CD4-positive, alpha-beta T cell treated with Interleukin-4 for 4 hours (primary cell): ENCODE measurements around the gene FBXO40.
A peak's percentile ranks its signal among the peaks of the same experiment; 100 is the strongest.

Source experiments
- DNase-seq: peaks from one replicate; pipeline ENCODE4 v3.0.0-alpha.2; 2020

The FBXO40 gene

DNA sequence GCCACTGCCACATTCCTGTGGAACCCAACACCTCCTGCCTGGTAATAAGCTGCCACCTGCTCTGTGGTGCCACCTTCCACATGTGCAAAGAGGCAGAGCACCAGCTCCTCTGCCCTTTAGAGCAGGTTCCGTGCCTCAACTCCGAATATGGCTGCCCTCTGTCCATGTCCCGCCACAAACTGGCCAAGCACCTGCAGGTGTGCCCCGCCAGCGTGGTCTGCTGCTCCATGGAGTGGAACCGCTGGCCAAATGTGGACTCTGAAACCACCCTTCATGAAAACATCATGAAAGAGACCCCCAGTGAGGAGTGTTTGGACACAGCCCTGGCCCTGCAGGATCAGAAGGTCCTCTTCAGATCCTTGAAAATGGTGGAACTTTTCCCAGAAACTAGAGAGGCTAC is 28.3 kb downstream of the FBXO40 start:
- DNase-seq, result no peak

DNA sequence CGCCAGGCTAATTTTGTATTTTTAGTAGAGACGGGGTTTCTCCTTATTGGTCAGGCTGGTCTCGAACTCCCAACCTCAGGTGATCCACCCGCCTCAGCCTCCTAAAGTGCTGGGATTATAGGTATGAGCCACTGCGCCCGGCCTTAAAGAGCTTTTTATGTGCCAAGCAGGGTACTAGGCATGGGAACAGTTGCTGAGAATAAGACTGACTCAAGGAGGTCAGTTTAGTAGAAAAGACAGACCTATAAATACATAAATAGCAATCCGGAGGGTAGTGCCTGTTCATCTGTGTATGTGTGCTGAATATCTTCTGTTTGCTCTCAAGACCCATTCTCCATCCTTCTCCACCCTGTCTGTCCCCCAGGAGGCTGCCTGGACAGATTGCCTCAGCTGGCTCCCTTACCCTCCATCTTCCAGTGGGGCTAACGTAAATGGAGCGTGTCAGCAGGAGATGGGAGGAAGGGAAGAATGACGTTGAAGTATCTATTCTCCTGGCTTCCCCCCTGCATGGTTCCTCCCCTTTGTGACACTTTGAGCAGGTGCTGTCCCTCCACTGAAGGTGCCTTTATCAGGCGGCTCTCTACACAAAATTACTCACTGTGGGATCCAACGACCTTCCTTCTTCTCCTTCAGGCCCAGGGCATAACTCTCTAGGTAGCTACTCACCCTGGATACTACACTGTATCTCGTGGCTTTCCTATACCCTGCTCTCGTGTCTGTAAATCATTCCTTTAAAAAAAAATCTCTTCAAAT is 31.1 kb downstream of the FBXO40 start:
- no peak for DNase-seq

DNA sequence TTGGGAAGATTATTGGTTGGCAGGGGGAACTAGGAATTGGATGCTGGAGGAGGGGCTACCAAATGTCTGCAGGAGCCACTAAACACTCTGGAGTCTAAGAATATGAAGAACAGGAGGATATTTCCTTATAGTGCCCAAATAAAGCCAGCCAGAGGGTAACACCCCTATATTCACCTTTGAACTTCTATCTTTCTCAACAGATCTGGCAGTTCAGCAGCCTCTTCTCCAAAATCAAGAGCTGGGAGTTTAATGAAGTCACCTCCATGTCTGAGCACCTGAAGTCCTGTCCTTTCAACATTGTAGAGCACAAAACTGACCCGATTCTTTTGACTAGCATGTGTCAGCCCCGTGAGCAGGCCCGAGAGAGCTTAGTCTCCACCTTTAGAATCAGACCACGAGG is 33.3 kb downstream of the FBXO40 start:
- no peak for DNase-seq

DNA sequence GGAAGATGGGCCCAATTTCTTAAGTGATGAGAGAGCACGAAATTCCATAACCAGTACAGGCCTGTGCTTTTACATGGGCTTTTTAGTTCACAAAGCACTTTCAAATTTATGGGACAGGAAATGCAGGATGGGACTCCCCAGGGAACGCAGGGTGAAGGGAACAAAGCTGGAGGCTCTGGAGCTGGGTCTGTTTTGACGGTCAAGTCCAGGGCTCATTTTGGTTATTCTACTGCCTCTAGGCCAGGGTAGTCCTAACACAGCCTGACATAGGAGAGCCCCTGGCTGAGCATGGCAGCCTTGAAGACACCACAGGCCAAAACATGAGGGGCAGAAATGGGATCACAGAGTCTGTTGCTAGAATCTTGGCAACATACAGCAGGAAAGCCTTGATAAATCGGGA is 34.0 kb downstream of the FBXO40 start:
- no peak for DNase-seq

DNA sequence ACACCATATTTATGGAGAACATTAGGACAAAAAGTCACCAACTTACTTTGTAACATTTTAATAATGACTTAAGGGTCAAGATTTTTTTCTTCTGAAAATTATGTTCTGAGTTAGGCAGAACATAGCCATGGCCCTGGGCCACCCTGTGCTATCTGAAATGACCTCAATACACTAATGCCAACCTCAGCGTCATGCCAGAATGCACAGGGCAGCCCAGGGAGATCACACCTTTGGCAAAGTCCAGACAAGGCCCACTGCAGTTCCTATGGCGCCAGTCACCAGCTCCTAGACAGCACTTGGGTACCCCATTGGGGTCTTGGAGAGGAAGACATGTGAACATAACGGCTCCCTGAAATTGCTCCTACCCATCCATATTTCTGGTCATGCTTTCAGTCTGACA is 34.4 kb downstream of the FBXO40 start:
- no peak for DNase-seq

DNA sequence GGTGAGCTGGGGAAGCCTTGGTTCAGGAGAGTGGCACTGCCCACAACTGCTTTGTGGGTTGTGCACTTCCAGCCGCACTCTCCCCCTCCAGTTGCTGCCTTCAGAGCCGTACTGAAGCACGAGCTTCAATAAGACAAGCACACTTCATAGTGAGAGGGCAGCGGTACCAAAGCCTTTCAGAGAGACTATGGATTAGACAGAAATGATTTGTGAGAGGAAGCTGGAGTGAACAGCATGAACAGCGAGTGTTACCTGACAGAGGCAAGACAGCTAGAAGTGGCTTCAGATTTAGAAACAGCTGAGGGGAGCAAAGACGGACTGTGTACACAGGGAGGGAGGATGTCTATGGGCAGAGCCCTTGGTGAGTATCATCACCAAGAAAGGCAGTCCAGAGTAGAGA is 36.4 kb downstream of the FBXO40 start:
- no peak for DNase-seq

DNA sequence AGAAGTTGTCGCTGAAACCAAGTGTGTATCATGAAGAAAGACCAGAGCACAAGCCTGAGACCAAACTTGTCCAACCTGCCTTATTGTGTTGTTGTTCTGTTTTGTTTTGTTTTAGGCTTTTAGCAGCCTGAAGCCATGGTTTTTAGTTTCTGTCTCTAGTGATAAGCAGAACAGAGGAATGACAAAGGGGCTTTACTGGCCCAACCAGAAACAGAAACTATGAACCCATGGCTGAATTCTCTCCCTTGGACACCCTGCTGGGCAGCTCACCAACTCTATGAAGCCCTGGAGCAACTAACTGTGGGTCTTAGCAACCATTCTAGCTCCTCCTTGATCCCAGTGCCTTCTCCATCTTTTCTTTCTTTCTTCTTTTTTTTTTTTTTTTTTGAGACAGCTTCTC is 37.2 kb downstream of the FBXO40 start:
- no peak for DNase-seq

DNA sequence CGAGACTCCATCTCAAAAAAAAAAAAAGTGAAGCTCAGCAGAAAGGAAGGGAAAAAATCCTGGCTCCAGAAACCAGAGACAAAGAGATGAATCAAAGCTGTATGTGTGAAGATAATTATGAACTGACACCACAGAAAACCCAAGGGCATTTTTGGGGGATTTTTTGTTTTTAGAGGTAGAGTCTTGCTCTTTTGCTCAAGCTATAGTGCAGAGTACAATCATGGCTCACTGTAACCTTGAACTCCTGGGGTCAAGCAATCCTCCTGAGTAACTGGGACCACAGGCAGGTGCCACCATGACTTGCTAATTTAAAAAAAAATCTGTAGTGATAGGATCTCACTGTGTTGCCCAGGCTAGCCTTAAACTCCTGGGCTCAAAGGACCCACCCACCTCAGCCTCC is 44.7 kb downstream of the FBXO40 start:
- no peak for DNase-seq

DNA sequence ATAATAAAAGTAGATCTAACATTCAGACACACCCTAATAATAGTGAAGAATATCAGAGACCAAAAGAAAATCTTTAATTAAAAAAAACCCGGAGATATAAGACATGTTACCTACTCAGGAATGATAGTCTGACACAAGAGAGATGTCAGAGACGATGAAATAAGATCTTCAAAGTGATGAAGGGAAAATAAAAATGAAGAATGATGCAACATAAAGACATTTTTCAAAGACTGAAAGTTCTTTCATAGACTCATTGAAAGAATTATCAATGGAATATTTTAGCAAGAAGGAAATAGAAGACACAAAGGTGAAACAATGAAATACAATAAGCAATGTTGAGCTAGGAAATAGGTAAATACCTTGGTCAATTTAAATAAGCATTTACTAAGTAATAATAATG is 47.9 kb downstream of the FBXO40 start:
- no peak for DNase-seq

DNA sequence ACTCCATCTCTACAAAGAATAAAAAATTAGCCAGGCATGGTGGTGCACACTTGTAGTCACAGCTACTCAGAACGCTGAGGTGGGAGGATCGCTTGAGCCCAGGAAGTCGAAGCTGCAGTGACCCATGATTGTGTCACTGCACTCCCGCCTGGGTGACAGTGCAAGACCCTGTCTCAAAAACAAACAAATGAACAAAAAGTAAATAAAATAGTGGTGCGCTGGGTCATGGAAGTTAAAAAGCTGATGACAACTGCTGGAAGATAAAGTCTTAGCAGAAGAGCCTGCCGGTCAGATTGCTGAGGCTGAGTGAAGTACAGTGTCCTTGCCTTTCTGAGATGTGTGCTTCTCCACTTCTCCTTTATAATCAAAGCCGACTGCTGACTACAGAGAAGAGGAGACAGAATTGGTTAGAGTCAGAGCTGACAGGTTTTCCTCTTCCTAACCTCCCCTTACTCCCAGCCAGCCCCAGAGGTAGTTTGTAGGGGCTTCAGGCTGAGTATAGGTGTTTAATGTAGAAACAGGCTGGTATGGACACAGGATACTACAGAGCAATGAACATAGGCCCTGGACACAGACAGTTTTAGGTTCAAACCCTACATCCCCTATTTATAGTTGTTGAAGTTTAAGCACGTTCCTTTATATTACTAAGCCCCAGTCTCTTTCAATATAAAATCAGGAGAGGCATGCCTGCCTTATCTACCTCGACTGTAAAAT is 49.6 kb downstream of the FBXO40 start:
- DNase-seq, result no peak

DNA sequence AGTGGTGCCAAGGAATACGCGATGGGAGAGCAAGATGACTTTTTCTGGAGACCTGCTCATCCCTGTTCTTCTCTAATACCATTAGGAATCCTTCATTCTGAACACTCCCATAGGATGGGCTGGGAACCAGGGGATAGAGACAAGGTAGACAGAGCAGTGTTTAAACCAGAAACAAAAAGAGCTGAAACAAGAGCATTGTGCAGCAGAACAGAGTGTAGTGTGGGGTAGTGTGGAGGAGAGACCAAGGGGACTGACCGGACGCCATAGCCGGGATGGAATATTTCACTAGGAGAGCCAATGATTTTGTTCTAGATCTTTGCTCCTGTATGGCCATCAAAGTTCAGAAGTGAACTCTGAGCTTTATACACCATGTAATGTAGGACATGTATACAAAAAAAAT is 51.9 kb downstream of the FBXO40 start:
- no peak for DNase-seq

DNA sequence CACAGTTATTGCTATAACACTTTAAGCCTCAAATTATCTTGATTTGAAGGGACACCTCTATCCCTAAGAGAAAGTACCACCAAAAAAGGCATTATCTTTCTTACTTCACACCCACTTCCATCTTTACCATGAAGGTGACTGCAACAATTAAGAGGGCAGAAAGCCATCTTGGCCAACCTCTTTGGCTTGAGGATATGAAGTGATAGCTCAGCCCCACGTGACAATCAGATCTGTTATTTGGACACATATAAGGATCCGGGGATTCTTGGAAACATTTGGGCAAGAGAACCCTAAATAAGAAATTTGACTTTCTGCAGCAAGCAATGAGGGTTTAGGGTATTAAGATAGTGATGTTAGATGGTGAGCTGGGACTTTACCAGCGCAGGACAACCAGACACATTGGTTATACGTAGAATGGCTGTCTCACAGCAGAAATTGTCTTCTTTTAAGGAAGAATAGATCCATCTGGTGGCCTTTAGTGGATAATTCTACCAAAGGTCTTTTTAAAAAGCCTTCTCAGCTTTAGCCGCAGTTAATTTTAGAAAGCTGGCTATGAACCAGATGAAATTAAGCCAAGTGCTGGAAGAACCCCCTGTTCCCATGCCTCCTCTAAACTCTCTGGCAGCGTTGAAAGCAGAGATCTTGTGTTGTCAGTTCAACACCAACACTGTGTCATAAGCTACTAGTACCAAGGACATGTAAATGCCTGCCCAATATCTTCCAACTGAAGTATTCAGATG is 55.2 kb downstream of the FBXO40 start:
- no peak for DNase-seq

DNA sequence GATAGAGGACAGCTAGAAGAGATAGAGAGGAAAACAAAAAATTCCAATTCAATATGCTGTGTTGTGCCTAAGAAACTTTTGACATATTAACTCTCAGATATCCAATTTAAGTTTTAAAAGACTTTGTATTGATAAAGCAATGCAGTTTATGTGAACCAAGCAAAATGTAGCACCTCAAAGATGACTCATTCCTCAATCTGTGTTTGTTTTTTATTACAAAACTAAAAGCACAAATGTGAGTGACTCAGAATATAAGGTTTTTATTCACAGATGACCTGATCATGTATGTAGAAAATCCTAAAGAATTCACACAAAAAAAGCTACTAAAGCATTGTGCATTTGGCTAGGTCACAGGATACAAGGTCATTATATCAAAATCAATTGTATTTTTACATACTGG is 56.5 kb downstream of the FBXO40 start:
- peak; percentile 27 for DNase-seq

DNA sequence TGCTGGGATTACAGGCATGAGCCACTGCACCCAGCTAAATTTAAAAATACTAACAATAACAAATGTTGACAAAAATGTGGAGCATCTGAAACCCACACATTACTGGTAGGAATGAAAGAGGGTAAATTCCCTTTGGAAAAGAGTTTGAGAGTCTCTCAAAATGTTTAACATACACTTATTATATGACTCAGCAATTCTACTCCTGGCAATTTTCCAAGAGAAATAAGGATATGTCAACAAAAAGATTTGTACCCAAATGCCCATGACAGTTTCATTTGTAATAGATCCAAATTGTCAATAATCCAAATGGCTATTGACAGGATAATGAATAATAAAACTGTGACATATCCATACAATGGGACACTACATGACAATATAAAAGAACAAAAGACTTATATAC is 58.5 kb downstream of the FBXO40 start:
- no peak for DNase-seq

DNA sequence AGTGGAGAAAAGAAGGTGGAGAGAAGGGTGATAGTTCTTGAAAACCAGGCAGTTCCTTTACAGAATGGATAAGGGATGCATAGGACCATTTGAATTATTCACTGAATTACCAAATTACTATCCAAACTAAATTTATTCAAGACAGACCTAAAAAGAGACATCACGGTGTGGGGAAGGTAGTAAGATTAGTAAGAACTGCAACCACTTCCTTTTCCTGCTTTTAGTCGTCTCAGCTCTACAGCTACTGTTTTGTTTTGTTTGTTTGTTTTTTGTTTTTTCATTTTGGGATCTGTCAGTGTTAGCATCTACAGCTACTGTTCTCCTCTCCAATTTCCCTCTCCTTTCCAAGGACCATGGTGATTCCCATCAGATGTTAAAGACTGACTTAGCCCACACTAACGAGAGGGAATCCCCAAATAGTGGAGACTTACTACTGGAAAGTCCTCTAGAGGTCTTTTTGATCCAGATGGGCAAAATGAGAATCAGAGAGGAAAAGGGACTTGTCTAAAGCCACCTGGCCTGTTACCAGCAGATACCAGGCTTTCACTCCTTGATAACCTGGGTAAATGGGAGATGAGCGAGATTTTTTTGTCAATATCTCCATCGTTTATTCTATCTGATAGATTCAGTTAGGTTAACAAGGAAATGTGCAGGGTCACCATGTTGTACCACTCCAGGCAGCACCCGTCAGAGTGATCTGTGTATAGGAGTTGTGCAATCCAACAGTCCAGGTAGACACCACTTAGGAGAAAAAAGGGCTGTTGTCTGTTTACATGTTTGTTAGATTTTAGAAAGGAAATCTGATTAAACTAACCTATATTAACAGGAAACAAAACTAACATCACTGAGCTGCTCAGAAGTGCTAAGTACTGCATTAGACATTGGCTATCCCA is 61.6 kb downstream of the FBXO40 start:
- peak; percentile 66 for DNase-seq

DNA sequence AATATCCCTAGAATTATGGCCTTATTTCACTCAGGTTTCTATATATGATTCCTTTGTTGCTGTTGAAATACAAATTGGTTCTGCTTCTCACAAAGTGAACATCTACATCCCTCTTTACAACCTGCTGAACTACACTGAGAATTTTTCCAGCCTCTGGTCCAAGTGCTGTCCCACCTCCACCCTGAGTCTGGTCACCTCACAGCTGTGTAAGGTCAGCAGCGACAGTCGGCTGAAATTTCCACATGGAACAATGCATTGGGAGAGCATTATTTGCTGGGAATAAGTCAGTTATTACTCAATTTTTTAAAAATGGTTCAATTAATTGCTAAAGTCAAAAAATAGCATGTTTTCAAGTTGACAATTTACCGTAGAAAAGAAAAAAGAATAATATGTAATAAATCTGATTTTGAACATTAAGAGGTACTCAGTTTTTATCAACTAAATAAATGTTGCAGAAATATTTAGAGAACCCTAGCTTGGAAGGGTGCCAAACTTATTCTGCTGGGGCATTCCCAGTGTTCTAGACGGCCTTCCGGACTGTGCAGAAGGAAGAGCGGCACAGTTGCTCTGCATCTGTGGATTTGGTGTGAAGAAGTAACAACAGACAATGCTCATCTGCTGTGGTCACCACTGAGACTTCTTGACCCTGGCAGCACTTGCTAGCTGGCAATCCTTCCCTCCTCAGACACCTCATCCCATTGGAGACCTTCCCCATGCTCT is 65.7 kb downstream of the FBXO40 start:
- no peak for DNase-seq

DNA sequence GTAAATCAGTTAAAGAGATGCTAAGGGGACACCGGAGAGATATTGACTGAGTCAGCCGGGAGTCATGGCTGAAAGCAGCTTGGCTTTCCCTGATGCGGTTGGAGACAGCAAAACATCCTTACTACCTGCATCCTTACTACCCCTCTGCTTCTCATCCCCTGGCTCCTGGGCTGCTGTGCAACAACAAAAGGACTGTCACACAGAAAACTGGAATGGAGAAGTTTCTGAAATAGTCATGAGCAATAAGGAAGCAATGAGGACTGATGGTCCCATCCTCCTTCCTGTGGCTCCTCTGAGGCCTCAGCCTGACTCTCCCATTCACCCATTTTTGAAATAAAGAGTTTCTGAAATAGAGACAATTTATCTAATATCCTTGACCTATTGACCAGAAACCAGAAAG is 66.4 kb downstream of the FBXO40 start:
- no peak for DNase-seq

DNA sequence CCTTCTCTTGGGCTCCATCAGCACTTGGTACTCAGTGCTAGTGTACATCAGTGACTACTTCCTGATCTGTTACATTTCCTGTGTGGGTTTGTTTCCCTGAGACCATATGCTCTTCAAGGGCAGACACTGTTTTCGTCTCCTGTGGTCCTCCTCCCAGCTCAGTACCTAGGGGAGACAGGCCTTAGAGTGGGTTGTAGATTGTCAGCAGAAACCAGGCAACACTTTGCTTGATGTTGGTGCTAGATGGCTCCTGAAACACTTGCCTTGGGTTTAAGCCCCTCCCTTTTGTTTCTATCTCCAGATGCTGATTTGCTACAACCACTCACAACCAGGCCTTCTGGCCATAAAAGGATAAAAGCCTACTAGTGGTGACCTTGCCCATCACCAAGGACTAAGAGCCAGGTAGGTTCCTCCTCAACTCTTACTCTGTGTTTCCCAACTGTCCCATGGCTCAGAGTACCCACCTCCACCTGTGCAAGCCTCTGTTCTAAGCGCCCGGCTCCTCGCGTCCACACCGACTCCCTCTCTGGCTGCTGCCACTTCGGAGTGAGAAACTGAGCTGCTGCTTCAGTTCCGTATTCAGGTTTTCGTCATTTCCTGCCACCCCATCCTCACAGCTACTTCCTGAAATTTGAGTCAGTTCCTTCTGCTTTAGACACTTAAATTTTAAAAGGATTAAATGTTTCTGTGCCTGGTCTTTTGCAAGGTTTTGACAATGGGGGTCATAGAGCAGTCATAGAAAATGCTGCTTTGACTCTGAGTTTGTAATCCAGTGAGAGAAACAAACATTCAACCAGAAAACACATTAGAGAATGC is 67.4 kb downstream of the FBXO40 start, which contains the start of gene HCLS1:
Gene HCLS1 (minus strand): TSS at position 548 of the 816 bp plus-strand sequence. CDS start 2,556 bp downstream, outside the sequence.
- DNase-seq, result peak; percentile 77

DNA sequence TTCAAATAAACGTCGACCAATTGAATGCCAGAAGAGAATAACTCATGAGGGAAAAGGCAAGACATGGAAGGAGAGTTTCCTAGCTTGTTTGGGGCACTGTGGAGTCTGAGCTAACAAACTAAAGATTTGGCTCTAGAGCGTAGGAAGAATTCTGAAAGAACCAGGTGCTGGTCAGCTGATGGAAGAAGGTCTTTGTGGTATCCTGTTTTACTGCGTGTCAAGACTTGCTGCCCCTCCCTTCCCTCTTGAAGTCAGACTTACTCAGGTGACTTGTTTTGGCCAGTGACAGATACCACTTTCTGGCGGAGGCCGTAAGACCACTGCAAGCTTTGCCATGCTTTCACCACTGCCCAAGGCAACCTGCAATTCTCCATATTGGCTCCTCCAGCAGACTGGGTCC is 68.2 kb downstream of the FBXO40 start:
- no peak for DNase-seq

DNA sequence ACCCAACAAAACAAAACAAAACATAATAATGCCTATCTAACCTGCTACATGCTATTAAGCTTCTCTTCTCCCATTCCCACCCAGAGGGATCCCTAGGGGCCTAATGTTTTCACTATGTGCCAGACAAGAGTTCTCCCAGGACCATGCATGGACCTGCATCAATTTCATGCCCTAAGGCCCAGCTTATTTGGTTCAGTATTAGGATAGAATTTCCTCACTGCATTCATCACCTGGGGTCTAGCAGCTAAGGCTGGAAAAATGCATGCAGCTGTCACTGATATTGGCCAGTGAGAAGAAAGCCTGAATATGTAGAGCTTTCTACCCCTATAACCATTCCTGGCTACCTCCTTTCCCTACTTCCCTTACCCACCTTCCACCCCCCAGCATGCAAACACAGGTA is 69.6 kb downstream of the FBXO40 start:
- DNase-seq, result no peak

DNA sequence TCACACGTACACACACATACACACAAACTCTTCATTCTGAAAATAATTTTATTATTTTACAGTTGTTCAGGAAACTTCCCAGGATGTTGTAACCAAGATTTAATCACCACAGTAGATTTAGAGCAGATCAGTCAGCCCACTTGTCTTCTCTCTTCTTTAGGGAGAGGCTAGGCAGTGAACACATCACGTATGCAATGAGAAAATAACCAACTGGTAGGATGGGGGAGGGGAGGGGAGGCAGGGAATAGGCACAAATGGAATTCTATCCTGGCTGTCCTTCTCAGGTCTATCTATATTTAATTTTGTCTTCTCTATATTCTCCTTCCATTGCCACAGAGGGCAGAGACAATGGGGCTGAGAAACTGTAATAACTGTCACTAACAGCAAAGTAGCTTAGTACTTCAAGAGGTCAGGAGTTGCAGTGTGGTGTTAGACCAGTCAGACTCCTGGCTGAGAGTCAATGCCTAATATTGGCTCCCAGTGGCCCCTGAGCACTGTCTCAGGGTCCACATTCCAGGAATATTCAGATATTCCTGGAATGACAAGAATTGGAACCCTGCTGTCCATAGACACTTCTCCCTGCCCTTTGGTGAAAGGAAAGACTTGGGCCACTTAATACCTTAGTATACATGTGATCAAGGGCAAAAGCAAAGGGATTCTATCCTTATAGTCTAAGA is 70.1 kb downstream of the FBXO40 start:
- no peak for DNase-seq
